ENCODE results near the gene KIF6.

GRCh38 chr6:39453956-39454524, 271.2 kb downstream of the KIF6 start:
- TF ChIP-seq, protein P1, sequence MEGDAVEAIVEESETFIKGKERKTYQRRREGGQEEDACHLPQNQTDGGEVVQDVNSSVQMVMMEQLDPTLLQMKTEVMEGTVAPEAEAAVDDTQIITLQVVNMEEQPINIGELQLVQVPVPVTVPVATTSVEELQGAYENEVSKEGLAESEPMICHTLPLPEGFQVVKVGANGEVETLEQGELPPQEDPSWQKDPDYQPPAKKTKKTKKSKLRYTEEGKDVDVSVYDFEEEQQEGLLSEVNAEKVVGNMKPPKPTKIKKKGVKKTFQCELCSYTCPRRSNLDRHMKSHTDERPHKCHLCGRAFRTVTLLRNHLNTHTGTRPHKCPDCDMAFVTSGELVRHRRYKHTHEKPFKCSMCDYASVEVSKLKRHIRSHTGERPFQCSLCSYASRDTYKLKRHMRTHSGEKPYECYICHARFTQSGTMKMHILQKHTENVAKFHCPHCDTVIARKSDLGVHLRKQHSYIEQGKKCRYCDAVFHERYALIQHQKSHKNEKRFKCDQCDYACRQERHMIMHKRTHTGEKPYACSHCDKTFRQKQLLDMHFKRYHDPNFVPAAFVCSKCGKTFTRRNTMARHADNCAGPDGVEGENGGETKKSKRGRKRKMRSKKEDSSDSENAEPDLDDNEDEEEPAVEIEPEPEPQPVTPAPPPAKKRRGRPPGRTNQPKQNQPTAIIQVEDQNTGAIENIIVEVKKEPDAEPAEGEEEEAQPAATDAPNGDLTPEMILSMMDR (conservative IDR thresholded peaks at IDR 0.05; ENCODE audit: low read depth, low read length): no peak
- TF ChIP-seq EZH2 (IDR thresholded peaks at IDR 0.05; ENCODE audit: borderline replicate concordance, low read depth, low read length, poor library complexity, severe bottlenecking): no peak
